GM12801 (cell line): ENCODE measurements around the gene WWTR1.

ENCODE experiments used
- TF ChIP-seq, protein P1 (sequence below): IDR thresholded peaks from one replicate; pipeline ENCODE4 v1.5.1; 2011; ENCODE audit warnings: control low read depth; ENCODE audit not compliant: insufficient read length; ENCODE audit errors: extremely low read depth

The WWTR1 gene

DNA sequence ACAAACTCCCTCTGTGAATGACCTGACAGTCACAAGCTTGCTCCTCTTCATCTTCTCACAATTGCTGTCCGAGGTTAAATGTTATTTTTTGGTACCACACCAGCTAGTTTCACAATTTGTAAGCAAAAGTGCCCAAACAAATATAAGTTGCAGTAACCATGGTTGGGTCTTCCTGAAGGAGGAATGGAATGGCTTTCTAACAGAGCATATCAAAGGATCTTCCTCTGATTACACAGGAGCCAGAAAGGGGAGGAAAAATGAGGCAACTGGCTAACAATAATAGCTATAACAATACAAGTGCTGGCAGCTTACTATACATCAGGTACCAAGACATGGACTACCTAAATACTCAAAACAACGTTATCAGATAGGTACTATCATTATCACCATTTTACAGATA lies 90.4 kb downstream of the WWTR1 start:
- TF ChIP-seq, protein P1, sequence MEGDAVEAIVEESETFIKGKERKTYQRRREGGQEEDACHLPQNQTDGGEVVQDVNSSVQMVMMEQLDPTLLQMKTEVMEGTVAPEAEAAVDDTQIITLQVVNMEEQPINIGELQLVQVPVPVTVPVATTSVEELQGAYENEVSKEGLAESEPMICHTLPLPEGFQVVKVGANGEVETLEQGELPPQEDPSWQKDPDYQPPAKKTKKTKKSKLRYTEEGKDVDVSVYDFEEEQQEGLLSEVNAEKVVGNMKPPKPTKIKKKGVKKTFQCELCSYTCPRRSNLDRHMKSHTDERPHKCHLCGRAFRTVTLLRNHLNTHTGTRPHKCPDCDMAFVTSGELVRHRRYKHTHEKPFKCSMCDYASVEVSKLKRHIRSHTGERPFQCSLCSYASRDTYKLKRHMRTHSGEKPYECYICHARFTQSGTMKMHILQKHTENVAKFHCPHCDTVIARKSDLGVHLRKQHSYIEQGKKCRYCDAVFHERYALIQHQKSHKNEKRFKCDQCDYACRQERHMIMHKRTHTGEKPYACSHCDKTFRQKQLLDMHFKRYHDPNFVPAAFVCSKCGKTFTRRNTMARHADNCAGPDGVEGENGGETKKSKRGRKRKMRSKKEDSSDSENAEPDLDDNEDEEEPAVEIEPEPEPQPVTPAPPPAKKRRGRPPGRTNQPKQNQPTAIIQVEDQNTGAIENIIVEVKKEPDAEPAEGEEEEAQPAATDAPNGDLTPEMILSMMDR: no peak

DNA sequence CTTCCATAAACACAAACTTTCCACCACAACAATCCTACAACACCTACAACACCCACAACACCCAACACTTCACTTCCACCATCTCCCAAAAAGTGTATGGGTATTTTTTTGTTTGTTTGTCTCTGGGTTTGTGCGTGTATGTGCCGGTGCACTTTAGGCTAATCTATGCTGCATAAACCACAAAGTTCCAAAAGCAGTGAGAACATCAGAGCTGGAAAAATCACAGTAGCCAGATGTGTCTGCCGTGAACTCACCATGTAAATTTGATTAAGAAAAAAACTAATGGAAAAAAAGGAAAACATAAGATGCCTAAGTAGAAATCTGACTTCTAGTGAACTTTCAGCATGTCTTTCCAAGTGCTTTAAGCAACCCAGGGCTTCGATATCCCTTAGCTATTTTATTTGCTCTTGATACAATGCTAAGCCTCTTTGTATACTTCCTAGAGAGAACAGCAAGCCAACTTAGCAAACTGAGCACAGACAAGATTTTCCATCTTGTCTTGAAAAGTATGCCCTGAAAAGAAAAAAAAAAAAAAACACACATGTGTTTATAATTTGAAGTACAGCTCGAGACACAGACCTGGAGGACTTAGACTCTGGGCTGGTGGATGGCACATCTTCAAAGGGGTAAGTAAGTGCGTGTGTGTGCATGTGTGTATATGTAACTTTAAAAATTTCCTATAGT lies 91.4 kb downstream of the WWTR1 start:
- TF ChIP-seq, protein P1: no peak

DNA sequence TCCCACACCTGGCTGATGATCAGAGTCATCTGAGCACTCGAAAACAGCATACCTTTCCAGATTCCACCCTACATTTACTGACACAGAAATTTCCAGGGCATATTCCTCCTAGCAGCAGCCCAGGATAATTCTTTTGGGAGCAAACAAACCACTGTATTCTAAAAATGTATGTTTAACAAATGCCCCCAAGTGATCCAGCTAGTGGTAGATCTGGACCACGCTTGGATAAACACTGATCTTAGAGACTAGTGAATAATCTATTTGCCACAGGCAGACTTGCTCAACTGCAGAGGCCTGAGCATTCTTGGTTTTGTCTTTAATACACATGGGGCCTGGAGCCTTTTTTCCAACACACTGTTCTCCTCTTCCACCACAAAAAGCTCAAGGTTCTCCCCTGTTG lies 93.7 kb downstream of the WWTR1 start:
- TF ChIP-seq, protein P1: no peak

DNA sequence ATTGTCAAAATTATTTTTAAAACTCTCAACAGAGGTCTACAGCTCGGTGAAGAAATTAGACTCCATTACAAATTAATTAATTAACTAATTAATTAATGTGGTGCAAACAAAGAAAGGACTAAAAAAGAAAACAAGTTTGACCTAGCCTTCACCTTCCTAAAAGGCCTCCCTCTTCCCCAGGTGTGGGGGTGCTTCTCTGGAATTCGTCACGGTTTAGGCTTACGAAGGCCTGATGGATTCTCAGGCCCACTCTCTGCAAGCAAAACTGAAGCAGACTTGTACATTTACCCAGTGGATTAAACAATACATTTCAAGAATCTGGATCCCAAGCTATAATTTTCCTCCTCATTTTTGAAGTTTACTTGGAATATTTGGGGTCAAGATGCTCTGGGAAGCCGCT lies 94.7 kb downstream of the WWTR1 start:
- TF ChIP-seq, protein P1: no peak

DNA sequence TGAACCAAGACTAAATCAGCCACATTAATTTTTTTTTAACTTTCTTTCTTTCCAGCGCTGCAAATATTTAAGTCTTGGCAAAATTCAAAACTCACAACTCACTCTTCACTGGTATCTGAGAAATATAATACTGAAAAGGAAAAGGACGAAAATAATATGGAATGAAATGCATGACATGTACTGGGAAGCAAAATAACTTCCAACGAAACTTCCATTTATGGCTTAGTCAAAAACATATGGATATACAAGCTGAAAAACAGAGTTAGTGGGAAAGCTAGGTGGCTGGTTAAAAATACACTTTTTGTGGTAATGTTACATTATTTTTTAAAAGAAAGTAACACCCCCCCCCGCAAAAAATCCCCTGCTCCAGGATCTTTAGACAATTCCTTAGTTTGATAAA lies 97.2 kb downstream of the WWTR1 start:
- TF ChIP-seq, protein P1: no peak

DNA sequence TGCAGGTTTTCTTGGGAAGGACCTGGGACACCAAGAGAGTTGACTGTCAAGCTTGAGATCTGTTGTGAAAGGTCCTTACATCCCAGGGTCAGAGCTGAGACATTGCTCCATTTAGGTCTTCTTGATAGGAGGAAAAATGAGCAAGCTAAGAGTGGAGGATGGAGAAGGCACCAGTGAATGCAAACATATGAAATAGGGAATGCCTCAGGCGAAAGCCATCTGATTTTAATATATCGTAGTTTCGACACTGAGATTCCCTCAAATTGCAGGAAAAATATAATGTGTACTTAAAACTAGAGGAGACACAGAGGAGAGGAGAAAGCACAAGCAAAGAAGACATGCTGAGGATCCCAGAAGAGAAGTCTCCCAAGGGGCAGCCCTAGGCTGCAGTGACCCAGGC lies 97.8 kb downstream of the WWTR1 start:
- TF ChIP-seq, protein P1: no peak

DNA sequence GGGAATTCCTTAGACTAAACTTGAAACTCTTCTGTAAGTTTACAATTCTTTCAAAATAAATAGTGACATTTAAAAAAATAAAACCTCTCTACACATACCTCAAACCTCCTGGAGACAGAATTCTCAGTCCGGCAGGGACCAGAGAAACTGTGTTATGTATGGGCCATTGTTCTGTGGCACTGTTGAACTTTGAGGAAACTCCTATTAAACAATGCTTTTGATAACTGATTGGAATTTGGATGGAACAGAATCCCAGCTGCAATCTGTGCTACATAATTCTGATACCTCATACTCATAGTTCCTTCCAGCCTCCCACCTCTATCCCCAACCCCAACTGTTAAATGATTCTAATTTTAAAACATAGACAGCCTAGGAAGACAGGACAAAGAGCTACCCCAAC lies 98.3 kb downstream of the WWTR1 start:
- TF ChIP-seq, protein P1: no peak
